Peyer's patch (tissue), 4 donors: ENCODE data around the gene PSMD2.

Experiments used
- POLR2A ChIP-seq, 2 donors: fragments of 450-650 bp; IDR thresholded peaks; one replicate each; pipeline ENCODE4 v1.5.1; 2017; ENCODE audit warnings: antibody characterized with exemption in 2 of 2, mild to moderate bottlenecking in 2 of 2, moderate library complexity in 2 of 2
- TF ChIP-seq, protein P1 (sequence below), 6 experiments: fragments of 450-650 bp in 4 of 6; fragments of 200-600 bp in 2 of 6; sonication (generic) in 1 of 6; IDR thresholded peaks; one replicate each; pipeline ENCODE4 v1.5.1; 2017 to 2019; ENCODE audit warnings: antibody characterized with exemption in 6 of 6, mild to moderate bottlenecking in 3 of 6, moderate library complexity in 1 of 6

DNA sequence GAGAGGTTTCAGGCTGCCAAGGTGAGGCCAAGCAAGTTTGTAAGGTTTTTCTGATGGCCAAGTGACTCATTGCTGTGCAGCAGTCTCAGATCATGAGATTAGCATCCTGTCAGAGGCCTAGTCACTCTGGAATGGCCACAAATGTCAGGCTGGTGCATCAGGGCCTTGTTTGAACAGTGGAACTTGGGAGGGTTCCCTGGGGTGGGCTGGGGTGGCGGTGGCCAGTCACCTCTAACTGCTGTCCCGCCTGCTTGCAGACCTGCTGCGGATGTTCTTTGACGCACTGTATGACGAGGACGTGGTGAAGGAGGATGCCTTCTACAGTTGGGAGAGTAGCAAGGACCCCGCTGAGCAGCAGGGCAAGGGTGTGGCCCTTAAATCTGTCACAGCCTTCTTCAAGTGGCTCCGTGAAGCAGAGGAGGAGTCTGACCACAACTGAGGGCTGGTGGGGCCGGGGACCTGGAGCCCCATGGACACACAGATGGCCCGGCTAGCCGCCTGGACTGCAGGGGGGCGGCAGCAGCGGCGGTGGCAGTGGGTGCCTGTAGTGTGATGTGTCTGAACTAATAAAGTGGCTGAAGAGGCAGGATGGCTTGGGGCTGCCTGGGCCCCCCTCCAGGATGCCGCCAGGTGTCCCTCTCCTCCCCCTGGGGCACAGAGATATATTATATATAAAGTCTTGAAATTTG lies 35.6 kb downstream of the PSMD2 start:
- TF ChIP-seq, protein P1, sequence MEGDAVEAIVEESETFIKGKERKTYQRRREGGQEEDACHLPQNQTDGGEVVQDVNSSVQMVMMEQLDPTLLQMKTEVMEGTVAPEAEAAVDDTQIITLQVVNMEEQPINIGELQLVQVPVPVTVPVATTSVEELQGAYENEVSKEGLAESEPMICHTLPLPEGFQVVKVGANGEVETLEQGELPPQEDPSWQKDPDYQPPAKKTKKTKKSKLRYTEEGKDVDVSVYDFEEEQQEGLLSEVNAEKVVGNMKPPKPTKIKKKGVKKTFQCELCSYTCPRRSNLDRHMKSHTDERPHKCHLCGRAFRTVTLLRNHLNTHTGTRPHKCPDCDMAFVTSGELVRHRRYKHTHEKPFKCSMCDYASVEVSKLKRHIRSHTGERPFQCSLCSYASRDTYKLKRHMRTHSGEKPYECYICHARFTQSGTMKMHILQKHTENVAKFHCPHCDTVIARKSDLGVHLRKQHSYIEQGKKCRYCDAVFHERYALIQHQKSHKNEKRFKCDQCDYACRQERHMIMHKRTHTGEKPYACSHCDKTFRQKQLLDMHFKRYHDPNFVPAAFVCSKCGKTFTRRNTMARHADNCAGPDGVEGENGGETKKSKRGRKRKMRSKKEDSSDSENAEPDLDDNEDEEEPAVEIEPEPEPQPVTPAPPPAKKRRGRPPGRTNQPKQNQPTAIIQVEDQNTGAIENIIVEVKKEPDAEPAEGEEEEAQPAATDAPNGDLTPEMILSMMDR (IDR thresholded peaks at IDR 0.05): no peak
- no peak for TF ChIP-seq POLR2A (IDR thresholded peaks at IDR 0.05)
